ENCODE measurements around the gene SDHB.

DNA sequence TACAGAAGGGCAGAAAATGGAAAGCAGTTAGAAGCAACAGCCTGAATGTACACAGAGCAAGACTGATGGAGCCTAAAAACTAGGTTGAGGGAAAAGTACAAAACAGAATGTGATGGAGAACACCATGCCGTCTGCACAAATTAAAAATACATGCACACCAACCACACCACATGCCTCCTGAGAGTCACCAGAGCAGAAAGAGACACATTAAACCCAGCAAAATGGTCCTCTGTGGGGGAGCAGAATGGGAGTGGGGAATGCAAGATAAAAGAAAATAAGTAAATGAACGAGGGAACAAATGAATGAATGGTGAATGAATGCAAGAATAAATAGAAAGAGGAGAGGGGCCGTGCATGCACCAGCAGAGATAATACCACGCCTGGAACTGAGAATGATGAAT lies 41.3 kb upstream of the SDHB start:
- TF ChIP-seq, protein P1, sequence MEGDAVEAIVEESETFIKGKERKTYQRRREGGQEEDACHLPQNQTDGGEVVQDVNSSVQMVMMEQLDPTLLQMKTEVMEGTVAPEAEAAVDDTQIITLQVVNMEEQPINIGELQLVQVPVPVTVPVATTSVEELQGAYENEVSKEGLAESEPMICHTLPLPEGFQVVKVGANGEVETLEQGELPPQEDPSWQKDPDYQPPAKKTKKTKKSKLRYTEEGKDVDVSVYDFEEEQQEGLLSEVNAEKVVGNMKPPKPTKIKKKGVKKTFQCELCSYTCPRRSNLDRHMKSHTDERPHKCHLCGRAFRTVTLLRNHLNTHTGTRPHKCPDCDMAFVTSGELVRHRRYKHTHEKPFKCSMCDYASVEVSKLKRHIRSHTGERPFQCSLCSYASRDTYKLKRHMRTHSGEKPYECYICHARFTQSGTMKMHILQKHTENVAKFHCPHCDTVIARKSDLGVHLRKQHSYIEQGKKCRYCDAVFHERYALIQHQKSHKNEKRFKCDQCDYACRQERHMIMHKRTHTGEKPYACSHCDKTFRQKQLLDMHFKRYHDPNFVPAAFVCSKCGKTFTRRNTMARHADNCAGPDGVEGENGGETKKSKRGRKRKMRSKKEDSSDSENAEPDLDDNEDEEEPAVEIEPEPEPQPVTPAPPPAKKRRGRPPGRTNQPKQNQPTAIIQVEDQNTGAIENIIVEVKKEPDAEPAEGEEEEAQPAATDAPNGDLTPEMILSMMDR (IDR thresholded peaks at IDR 0.05) = no peak
- TF ChIP-seq POLR2A (IDR thresholded peaks at IDR 0.05) (no peak), EP300 (IDR thresholded peaks at IDR 0.05) (no peak), POLR2AphosphoS5 (IDR thresholded peaks at IDR 0.05) (no peak)

Measured in upper lobe of left lung (tissue), 4 donors.